Astrocyte (in vitro differentiated cells and primary cell): ENCODE measurements around the gene FARS2. TPM values are rescaled to one million over a fixed set of nuclear protein-coding genes. Genes with fewer than 3 reads are reported as not detected.

ENCODE experiments used
- DNase-seq: peaks from one replicate; pipeline ENCODE4 v3.0.0-alpha.2; 2010; ENCODE audit warnings: low read depth
- FAIRE-seq: peaks from 2 replicates; lab custom pipeline; 2011; peaks lifted over from hg19 to GRCh38; lab: Jason Lieb, UNC
- H2AFZ ChIP-seq: 2 replicates; pipeline ENCODE4 v1.6.0; 2012; ENCODE audit warnings: low read depth, low read length, inconsistent platforms
- H3K27ac ChIP-seq: 2 replicates; pipeline ENCODE4 v1.5.1; 2011; ENCODE audit warnings: low read depth, low read length, inconsistent platforms
- H3K27me3 ChIP-seq: 2 replicates; pipeline ENCODE4 v1.6.0; 2011; ENCODE audit warnings: low read length, inconsistent platforms; ENCODE audit not compliant: insufficient read depth
- H3K36me3 ChIP-seq: 2 replicates; pipeline ENCODE4 v1.5.1; 2011; ENCODE audit warnings: low read length, inconsistent platforms; ENCODE audit not compliant: insufficient read depth
- H3K4me1 ChIP-seq: 2 replicates; pipeline ENCODE4 v1.5.1; 2011; ENCODE audit warnings: low read length, inconsistent platforms; ENCODE audit not compliant: insufficient read depth
- H3K4me2 ChIP-seq: 2 replicates; pipeline ENCODE4 v1.6.0; 2012; ENCODE audit warnings: low read length, inconsistent platforms
- H3K4me3 ChIP-seq: 2 replicates; pipeline ENCODE4 v1.5.1; 2011; ENCODE audit warnings: low read depth, mild to moderate bottlenecking, low read length, inconsistent platforms; ENCODE audit not compliant: insufficient read depth
- H3K79me2 ChIP-seq: 2 replicates; pipeline ENCODE4 v1.6.0; 2012; ENCODE audit warnings: mild to moderate bottlenecking, low read length, inconsistent platforms; ENCODE audit not compliant: insufficient read depth
- H3K9ac ChIP-seq: 2 replicates; pipeline ENCODE4 v1.6.0; 2012; ENCODE audit warnings: mild to moderate bottlenecking, low read length, inconsistent platforms
- H3K9me3 ChIP-seq: 2 replicates; pipeline ENCODE4 v1.5.1; 2012; ENCODE audit warnings: low read depth, mild to moderate bottlenecking, low read length, inconsistent platforms; ENCODE audit not compliant: insufficient read depth
- H4K20me1 ChIP-seq: 2 replicates; pipeline ENCODE4 v1.6.0; 2012; ENCODE audit warnings: low read length, inconsistent platforms; ENCODE audit not compliant: insufficient read depth
- H3K27ac Mint-ChIP-seq: one replicate; pipeline ENCODE4 v1.8.0; 2021; ENCODE audit warnings: mild to moderate bottlenecking, mixed read lengths; ENCODE audit not compliant: unreplicated experiment
- H3K27me3 Mint-ChIP-seq: one replicate; pipeline ENCODE4 v1.8.0; 2021; ENCODE audit warnings: low read depth, mixed read lengths; ENCODE audit not compliant: unreplicated experiment
- H3K36me3 Mint-ChIP-seq: one replicate; pipeline ENCODE4 v1.8.0; 2021; ENCODE audit warnings: low read depth, mixed read lengths; ENCODE audit not compliant: unreplicated experiment
- H3K4me1 Mint-ChIP-seq: one replicate; pipeline ENCODE4 v1.8.0; 2021; ENCODE audit warnings: low read depth, mixed read lengths; ENCODE audit not compliant: unreplicated experiment
- H3K4me3 Mint-ChIP-seq: one replicate; pipeline ENCODE4 v1.8.0; 2021; ENCODE audit warnings: mild to moderate bottlenecking, moderate library complexity, mixed read lengths; ENCODE audit not compliant: unreplicated experiment
- H3K9me3 Mint-ChIP-seq: one replicate; pipeline ENCODE4 v1.8.0; 2021; ENCODE audit warnings: mild to moderate bottlenecking, mixed read lengths; ENCODE audit not compliant: unreplicated experiment
- CTCF ChIP-seq: IDR thresholded peaks from 2 replicates; pipeline ENCODE4 v1.5.1; 2011; ENCODE audit warnings: low read depth, mild to moderate bottlenecking, inconsistent platforms, low read length, moderate library complexity; ENCODE audit not compliant: insufficient read depth
- EZH2 ChIP-seq: IDR thresholded peaks from 2 replicates; pipeline ENCODE4 v1.6.1; 2012; ENCODE audit warnings: mild to moderate bottlenecking, low read length, inconsistent platforms; ENCODE audit not compliant: insufficient read depth
- total RNA-seq: library from RNA; stranded (reverse); gene quantifications from 2 replicates; pipeline ENCODE4 v1.2.1, GENCODE V29; 2021

FARS2 gene
- total RNA-seq, 1 donor from 2014 or later: 13.3 TPM

- Histone ChIP-seq H3K9me3 (no peaks in the 10 kb centered on the region), H3K27me3 (no peaks in the 10 kb centered on the region), H4K20me1 (peaks cover 34% of the 10 kb centered on the region), H3K36me3 (no peaks in the 10 kb centered on the region), H3K4me2 (no peak overlapping the region), H3K27ac (no peak overlapping the region), H3K4me1 (no peaks in the 10 kb centered on the region), H2AFZ (no peak overlapping the region), H3K79me2 (no peaks in the 10 kb centered on the region), H3K4me3 (no peak overlapping the region), H3K9ac (no peak overlapping the region)
- no peaks in the 10 kb centered on the region for H3K27me3 Mint-ChIP-seq
- TF ChIP-seq EZH2: no peak
- TF ChIP-seq CTCF: no peak
- no peaks in the 10 kb centered on the region for H3K4me1 Mint-ChIP-seq
- no peak for FAIRE-seq
- H3K36me3 Mint-ChIP-seq: no peaks in the 10 kb centered on the region
- no peak overlapping the region for H3K27ac Mint-ChIP-seq
- H3K9me3 Mint-ChIP-seq: no peaks in the 10 kb centered on the region
- no peak for DNase-seq
- H3K4me3 Mint-ChIP-seq: no peak overlapping the region
Observed at GRCh38 chr6:5394280-5394679, 133.0 kb downstream of the FARS2 start.

- Mint-ChIP-seq H3K27me3 (no peaks in the 10 kb centered on the region), H3K4me3 (no peak overlapping the region)
Observed at GRCh38 chr6:5395719-5396118, 134.4 kb downstream of the FARS2 start.

More at GRCh38 chr6:5395719-5396118, 134.4 kb downstream of the FARS2 start:
- Histone ChIP-seq H2AFZ (no peak overlapping the region), H3K27ac (no peak overlapping the region), H3K4me3 (no peak overlapping the region), H4K20me1 (peaks cover 24% of the 10 kb centered on the region), H3K79me2 (no peaks in the 10 kb centered on the region), H3K27me3 (no peaks in the 10 kb centered on the region), H3K9ac (no peak overlapping the region), H3K36me3 (no peaks in the 10 kb centered on the region), H3K4me2 (no peak overlapping the region), H3K4me1 (no peaks in the 10 kb centered on the region), H3K9me3 (no peaks in the 10 kb centered on the region)
- Mint-ChIP-seq H3K4me1 (no peaks in the 10 kb centered on the region), H3K36me3 (no peaks in the 10 kb centered on the region), H3K9me3 (no peaks in the 10 kb centered on the region), H3K27ac (no peak overlapping the region)
- TF ChIP-seq CTCF (peak; percentile 6), EZH2 (no peak)
- no peak for DNase-seq
- FAIRE-seq: no peak
